Measurements from ENCODE around the gene B3GNT5. TPM values are rescaled to one million over a fixed set of nuclear protein-coding genes. Genes with fewer than 3 reads are reported as not detected.
A peak's percentile ranks its signal among the peaks of the same experiment; 100 is the strongest.

B3GNT5 gene
- polyA plus RNA-seq, 3 donors = 14.1 to 17.7 (median 14.2) TPM

- TF ChIP-seq, protein P1, sequence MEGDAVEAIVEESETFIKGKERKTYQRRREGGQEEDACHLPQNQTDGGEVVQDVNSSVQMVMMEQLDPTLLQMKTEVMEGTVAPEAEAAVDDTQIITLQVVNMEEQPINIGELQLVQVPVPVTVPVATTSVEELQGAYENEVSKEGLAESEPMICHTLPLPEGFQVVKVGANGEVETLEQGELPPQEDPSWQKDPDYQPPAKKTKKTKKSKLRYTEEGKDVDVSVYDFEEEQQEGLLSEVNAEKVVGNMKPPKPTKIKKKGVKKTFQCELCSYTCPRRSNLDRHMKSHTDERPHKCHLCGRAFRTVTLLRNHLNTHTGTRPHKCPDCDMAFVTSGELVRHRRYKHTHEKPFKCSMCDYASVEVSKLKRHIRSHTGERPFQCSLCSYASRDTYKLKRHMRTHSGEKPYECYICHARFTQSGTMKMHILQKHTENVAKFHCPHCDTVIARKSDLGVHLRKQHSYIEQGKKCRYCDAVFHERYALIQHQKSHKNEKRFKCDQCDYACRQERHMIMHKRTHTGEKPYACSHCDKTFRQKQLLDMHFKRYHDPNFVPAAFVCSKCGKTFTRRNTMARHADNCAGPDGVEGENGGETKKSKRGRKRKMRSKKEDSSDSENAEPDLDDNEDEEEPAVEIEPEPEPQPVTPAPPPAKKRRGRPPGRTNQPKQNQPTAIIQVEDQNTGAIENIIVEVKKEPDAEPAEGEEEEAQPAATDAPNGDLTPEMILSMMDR (IDR thresholded peaks at IDR 0.05) = no peak
- Histone ChIP-seq H3K27ac (ENCODE audit: low read depth in 1 of 2, low read length in 2 of 2) (peak overlapping the region in 1 of 2 donors; percentile 49), H3K4me2 (replicated peaks; ENCODE audit: extremely low read depth, low read length, poor library complexity, severe bottlenecking) (no peak overlapping the region), H3K4me3 (replicated peaks in 1 of 3; ENCODE audit: low read depth in 2 of 3, low read length in 3 of 3) (no peak overlapping the region), H3K9me3 (replicated peaks in 1 of 2; ENCODE audit: control insufficient read depth in 1 of 2, insufficient read depth in 1 of 2, low read length in 2 of 2) (no peaks in the 10 kb centered on the region), H2AFZ (ENCODE audit: insufficient read depth, low read depth, low read length, poor library complexity, severe bottlenecking) (no peak overlapping the region), H3K27me3 (ENCODE audit: control insufficient read depth in 2 of 2, insufficient read depth in 2 of 2, low read length in 2 of 2) (no peaks in the 10 kb centered on the region), H3K36me3 (replicated peaks in 1 of 2; ENCODE audit: control insufficient read depth in 1 of 2, insufficient read depth in 2 of 2, low read length in 2 of 2) (no peaks in the 10 kb centered on the region), H3K9ac (ENCODE audit: insufficient read depth, low read length, poor library complexity, severe bottlenecking) (no peak overlapping the region), H3K4me1 (ENCODE audit: control insufficient read depth in 1 of 2, insufficient read depth in 2 of 2, low read length in 2 of 2) (peaks cover 16 to 21% of the 10 kb centered on the region in 2 donors), H4K20me1 (ENCODE audit: insufficient read depth, low read length) (no peaks in the 10 kb centered on the region), H3K79me2 (ENCODE audit: insufficient read depth, low read length) (no peaks in the 10 kb centered on the region)
- peak overlapping the region in 5 of 7 donors; percentile 15 to 61 (median 35) for H3K27ac Mint-ChIP-seq
- H3K27me3 Mint-ChIP-seq (ENCODE audit: low read depth in 3 of 3) = peaks cover 0 to 2% (median 0%) of the 10 kb centered on the region in 3 donors
- H3K4me3 Mint-ChIP-seq = no peak overlapping the region
- H3K9me3 Mint-ChIP-seq = peaks cover 0 to 2% (median 0%) of the 10 kb centered on the region in 7 donors
- intact Hi-C loops (cut with micrococcal nuclease) = no loop called here
- H3K36me3 Mint-ChIP-seq = no peaks in the 10 kb centered on the region
- WGBS (ENCODE audit: insufficient coverage) = 24% methylated on average over 2 of the region's 5 CpGs
- peaks cover 20% of the 10 kb centered on the region for H3K4me1 Mint-ChIP-seq
- DNase-seq = peak in 2 of 3 donors; percentile 43 to 49
Observed at GRCh38 chr3:183318877-183319276, 65.8 kb downstream of the B3GNT5 start.

GRCh38 chr3:183319371-183319770, 66.3 kb downstream of the B3GNT5 start:
- peaks cover 14 to 20% of the 10 kb centered on the region in 2 donors for H3K4me1 ChIP-seq (ENCODE audit: control insufficient read depth in 1 of 2, insufficient read depth in 2 of 2, low read length in 2 of 2)
- peak overlapping the region in 1 of 2 donors; percentile 49 for H3K27ac ChIP-seq (ENCODE audit: low read depth in 1 of 2, low read length in 2 of 2)
- Mint-ChIP-seq H3K36me3 (no peaks in the 10 kb centered on the region), H3K27me3 (ENCODE audit: low read depth in 3 of 3) (peaks cover 0 to 2% (median 2%) of the 10 kb centered on the region in 3 donors), H3K27ac (peak overlapping the region in 4 of 7 donors; percentile 15 to 61 (median 50)), H3K9me3 (peaks cover 0 to 2% (median 0%) of the 10 kb centered on the region in 7 donors), H3K4me3 (no peak overlapping the region), H3K4me1 (peaks cover 15% of the 10 kb centered on the region)
- H2AFZ ChIP-seq (ENCODE audit: insufficient read depth, low read depth, low read length, poor library complexity, severe bottlenecking) = no peak overlapping the region
- no peak overlapping the region for H3K4me3 ChIP-seq (replicated peaks in 1 of 3; ENCODE audit: low read depth in 2 of 3, low read length in 3 of 3)
- no peaks in the 10 kb centered on the region for H3K9me3 ChIP-seq (replicated peaks in 1 of 2; ENCODE audit: control insufficient read depth in 1 of 2, insufficient read depth in 1 of 2, low read length in 2 of 2)
- no peaks in the 10 kb centered on the region for H3K27me3 ChIP-seq (ENCODE audit: control insufficient read depth in 2 of 2, insufficient read depth in 2 of 2, low read length in 2 of 2)
- H4K20me1 ChIP-seq (ENCODE audit: insufficient read depth, low read length) = no peaks in the 10 kb centered on the region
- H3K36me3 ChIP-seq (replicated peaks in 1 of 2; ENCODE audit: control insufficient read depth in 1 of 2, insufficient read depth in 2 of 2, low read length in 2 of 2) = no peaks in the 10 kb centered on the region
- no peaks in the 10 kb centered on the region for H3K79me2 ChIP-seq (ENCODE audit: insufficient read depth, low read length)
- no peak overlapping the region for H3K9ac ChIP-seq (ENCODE audit: insufficient read depth, low read length, poor library complexity, severe bottlenecking)
- no peak for DNase-seq
- intact Hi-C loops (cut with micrococcal nuclease) = no loop called here
- H3K4me2 ChIP-seq (replicated peaks; ENCODE audit: extremely low read depth, low read length, poor library complexity, severe bottlenecking) = no peak overlapping the region
- TF ChIP-seq, protein P1 (IDR thresholded peaks at IDR 0.05) = no peak

Small RNA genes lying within 50 kb of the gene (small RNA-seq; reads per million reads assigned to genes)
- gene RNA5SP151 (ENCODE audit: insufficient read length, low read depth) = not detected

Other genes with a start within 250 kb of the B3GNT5 start
- 10 to 100 TPM; 13.9 to 18.4 (median 16.0) TPM for gene MCCC1, start 153.8 kb upstream of the B3GNT5 start, polyA plus RNA-seq
- under 1 TPM in 1 of 3 donors, not detected in 2; 0.03 TPM for gene LAMP3, start 90.5 kb upstream of the B3GNT5 start, polyA plus RNA-seq
- under 1 TPM in 2 of 3 donors, not detected in 1; 0.01 to 0.13 TPM for gene MCF2L2, start 175.4 kb downstream of the B3GNT5 start, polyA plus RNA-seq

Measured in CD14-positive monocyte (primary cell).